Activated T-cell treated with anti-CD3 and anti-CD28 coated beads, Interleukin-2, amount 50 U/mL, for 48 hours (primary cell): ENCODE results near the gene SRPRA.

Source experiments
- DNase-seq, 2 experiments: peaks; one replicate each; pipeline ENCODE4 v3.0.0-alpha.2; 2020

SRPRA gene

GRCh38 chr11:126226334-126227084 is 42.2 kb downstream of the SRPRA start:
- no peak for DNase-seq

GRCh38 chr11:126225295-126225665 is 43.4 kb downstream of the SRPRA start:
- DNase-seq, result no peak

- DNase-seq, result no peak
These were observed 43.9 kb downstream of the SRPRA start for GRCh38 chr11:126224647-126225294.

GRCh38 chr11:126219547-126219946 is 49.1 kb downstream of the SRPRA start:
- no peak for DNase-seq

- DNase-seq, result no peak
These were observed 51.2 kb downstream of the SRPRA start for GRCh38 chr11:126217491-126217890.

GRCh38 chr11:126216526-126217305 is 52.0 kb downstream of the SRPRA start:
- no peak for DNase-seq

GRCh38 chr11:126214841-126215240 is 53.9 kb downstream of the SRPRA start:
- no peak for DNase-seq

GRCh38 chr11:126214441-126214840 is 54.3 kb downstream of the SRPRA start:
- DNase-seq, result no peak
